GM23248 (cell line): ENCODE results near the gene SMC1A. TPM values are rescaled to one million over a fixed set of nuclear protein-coding genes. Genes with fewer than 3 reads are reported as not detected.

ENCODE experiments used
- DNase-seq: peaks from one replicate; pipeline ENCODE4 v3.0.0-alpha.2; 2015
- H2AFZ ChIP-seq: fragments of 200-600 bp; sonication (generic); 2 replicates; pipeline ENCODE4 v1.6.1; 2016; ENCODE audit warnings: antibody characterized with exemption
- H3F3A ChIP-seq: fragments of 200-600 bp; sonication (generic); 2 replicates; pipeline ENCODE4 v1.6.1; 2016; ENCODE audit warnings: mild to moderate bottlenecking, antibody characterized with exemption, mixed run types; ENCODE audit not compliant: insufficient read depth
- H3K27ac ChIP-seq: fragments of 200-600 bp; sonication (generic); 2 replicates; pipeline ENCODE4 v1.5.1; 2016; ENCODE audit warnings: mild to moderate bottlenecking
- H3K27me3 ChIP-seq: fragments of 200-600 bp; sonication (generic); replicated peaks from 2 replicates; pipeline ENCODE4 v1.6.1; 2016; ENCODE audit warnings: mild to moderate bottlenecking; ENCODE audit not compliant: insufficient read depth
- H3K36me3 ChIP-seq: fragments of 200-600 bp; sonication (generic); 2 replicates; pipeline ENCODE4 v1.6.1; 2016; ENCODE audit warnings: low read depth, mild to moderate bottlenecking
- H3K4me1 ChIP-seq: fragments of 200-600 bp; sonication (generic); 2 replicates; pipeline ENCODE4 v1.6.1; 2016; ENCODE audit warnings: mild to moderate bottlenecking; ENCODE audit not compliant: insufficient read depth
- H3K4me2 ChIP-seq: fragments of 200-600 bp; sonication (generic); one replicate; pipeline ENCODE4 v1.6.1; 2016; ENCODE audit warnings: mild to moderate bottlenecking; ENCODE audit not compliant: unreplicated experiment
- H3K4me3 ChIP-seq: fragments of 200-600 bp; sonication (generic); 2 replicates; pipeline ENCODE4 v1.5.1; 2016; ENCODE audit warnings: mild to moderate bottlenecking
- H3K79me2 ChIP-seq: fragments of 200-600 bp; sonication (generic); 2 replicates; pipeline ENCODE4 v1.6.1; 2016; ENCODE audit warnings: mild to moderate bottlenecking; ENCODE audit not compliant: insufficient read depth
- H3K9ac ChIP-seq: fragments of 200-600 bp; sonication (generic); 2 replicates; pipeline ENCODE4 v1.6.1; 2016; ENCODE audit warnings: mild to moderate bottlenecking
- H3K9me2 ChIP-seq: fragments of 200-600 bp; sonication (generic); 2 replicates; pipeline ENCODE4 v1.6.1; 2016; ENCODE audit warnings: mixed run types, mild to moderate bottlenecking, moderate library complexity; ENCODE audit not compliant: insufficient read depth
- H3K9me3 ChIP-seq: fragments of 200-600 bp; sonication (generic); one replicate; pipeline ENCODE4 v1.6.1; 2017; ENCODE audit warnings: low read depth
- H4K20me1 ChIP-seq: fragments of 200-600 bp; sonication (generic); 2 replicates; pipeline ENCODE4 v1.6.0; 2016; ENCODE audit not compliant: insufficient read depth
- EZH2 ChIP-seq: fragments of 200-600 bp; sonication (generic); IDR thresholded peaks from 2 replicates; pipeline ENCODE4 v1.6.1; 2018; ENCODE audit warnings: antibody characterized with exemption, mild to moderate bottlenecking; ENCODE audit not compliant: insufficient read depth, poor library complexity, severe bottlenecking
- EZH2phosphoT487 ChIP-seq: fragments of 200-600 bp; sonication (generic); IDR thresholded peaks from 2 replicates; pipeline ENCODE4 v1.6.1; 2018; ENCODE audit warnings: antibody characterized with exemption, moderate library complexity, mild to moderate bottlenecking, low read depth; ENCODE audit not compliant: insufficient read depth
- WGBS, 2 experiments: methylation state at CpG; one replicate each; pipeline ENCODE4 v1.1.6; 2015 to 2017; ENCODE audit warnings: low lambda C conversion rate in 2 of 2, low coverage in 1 of 2; ENCODE audit errors: missing lambda C conversion rate in 2 of 2; 5-methylcytosine and 5-hydroxymethylcytosine counted together
- in situ Hi-C: fragments of 300-500 bp; cut with MboI; formaldehyde crosslinking; loops from 2 replicates; pipeline ENCODE4 v1.15.0; 2020
- polyA plus RNA-seq: library from polyadenylated mRNA; unstranded; fragments of >200 nt; fragmentation: Nextera tagmentation; extraction: Ambion mirVana; gene quantifications from 2 replicates; pipeline ENCODE4 v1.2.1, GENCODE V29; 2016
- total RNA-seq: library from RNA; depleted of rRNA; stranded (reverse); fragments of >200 nt; shearing (Covaris generic); gene quantifications from 2 replicates; pipeline ENCODE4 v1.2.3, GENCODE V29; 2014

SMC1A gene
- total and polyA plus RNA-seq, 2 experiments from 2014 or later = 21.1 to 29.1 TPM

DNA sequence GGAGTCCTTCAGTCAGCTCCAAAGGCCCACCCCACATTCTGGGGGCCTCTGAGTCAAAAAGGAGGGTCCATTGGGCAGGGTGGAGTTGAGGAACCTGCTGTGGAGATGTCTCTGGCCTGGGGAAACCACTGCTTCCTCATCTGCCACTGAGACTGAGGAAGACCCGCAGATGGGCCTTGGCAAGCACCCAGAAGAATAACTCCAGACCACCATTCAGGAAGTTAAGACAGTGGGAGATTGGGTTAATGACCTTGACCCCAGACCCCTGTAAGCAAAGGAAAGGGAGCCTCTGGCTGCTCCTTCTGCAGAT lies 19.8 kb upstream of the SMC1A start:
- no peaks in the 10 kb centered on the region for H3F3A ChIP-seq
- no peak overlapping the region for H3K9ac ChIP-seq
- H2AFZ ChIP-seq = no peak overlapping the region
- in situ Hi-C loops = no loop called here
- WGBS, 2 experiments = 63 to 100% methylated on average over 1 of the region's 1 CpG
- no peak overlapping the region for H3K4me2 ChIP-seq
- no peaks in the 10 kb centered on the region for H3K36me3 ChIP-seq
- H4K20me1 ChIP-seq = no peaks in the 10 kb centered on the region
- no peak for DNase-seq
- TF ChIP-seq EZH2phosphoT487 = no peak
- TF ChIP-seq EZH2 = no peak
- no peaks in the 10 kb centered on the region for H3K4me1 ChIP-seq
- no peaks in the 10 kb centered on the region for H3K9me3 ChIP-seq
- no peaks in the 10 kb centered on the region for H3K27me3 ChIP-seq
- no peak overlapping the region for H3K4me3 ChIP-seq
- H3K79me2 ChIP-seq = no peaks in the 10 kb centered on the region
- no peaks in the 10 kb centered on the region for H3K9me2 ChIP-seq
- no peak overlapping the region for H3K27ac ChIP-seq

DNA sequence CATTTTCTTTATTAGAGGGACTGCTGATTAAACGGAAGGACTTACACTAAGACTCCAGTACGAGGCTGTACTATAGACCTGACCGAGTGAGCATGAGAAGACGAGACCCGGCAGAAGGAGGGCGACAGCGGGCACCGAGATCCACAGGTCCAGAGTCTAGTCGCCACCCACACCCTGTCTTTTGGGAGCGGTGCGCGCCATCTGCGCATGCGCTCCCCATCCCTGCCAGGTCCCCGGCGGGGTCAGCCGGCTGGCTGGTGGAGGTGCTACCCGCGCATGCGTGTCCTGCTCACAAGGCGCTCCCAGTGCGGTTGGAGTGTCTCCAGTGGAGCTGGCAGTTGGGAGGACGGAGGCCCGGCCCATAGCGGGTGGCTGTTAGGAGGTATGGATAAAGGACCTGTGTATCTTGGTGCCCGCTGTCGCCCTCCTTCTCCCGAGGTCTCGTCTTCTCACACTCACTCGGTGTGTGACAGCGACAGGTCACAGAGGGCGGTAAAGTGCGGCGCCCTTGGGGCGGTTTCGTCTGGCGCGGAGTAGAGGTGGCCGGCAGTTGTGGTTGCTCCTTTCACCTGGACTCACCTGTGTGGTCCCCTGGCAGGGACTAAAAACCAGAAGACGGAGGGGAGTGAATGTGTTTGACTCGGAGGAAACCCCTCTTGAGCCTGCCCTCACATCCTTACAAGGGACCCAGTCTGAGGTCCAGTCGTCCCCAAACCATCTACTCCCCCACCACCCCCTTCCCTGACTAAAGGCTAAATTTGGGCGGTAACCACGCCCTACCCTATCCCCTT lies 19.3 kb upstream of the SMC1A start:
- no peaks in the 10 kb centered on the region for H3K9me3 ChIP-seq
- H3K27me3 ChIP-seq = no peaks in the 10 kb centered on the region
- no peaks in the 10 kb centered on the region for H3K9me2 ChIP-seq
- no peaks in the 10 kb centered on the region for H3K79me2 ChIP-seq
- DNase-seq = peak; percentile 80
- WGBS, 2 experiments = 6 to 19% methylated on average over 29 to 40 of the region's 44 CpGs
- in situ Hi-C loops = no loop called here
- H3K4me3 ChIP-seq = peak overlapping the region; percentile 68
- peak overlapping the region; percentile 87 for H3K4me2 ChIP-seq
- H4K20me1 ChIP-seq = no peaks in the 10 kb centered on the region
- no peaks in the 10 kb centered on the region for H3F3A ChIP-seq
- H3K36me3 ChIP-seq = no peaks in the 10 kb centered on the region
- H2AFZ ChIP-seq = peak overlapping the region; percentile 84
- H3K4me1 ChIP-seq = no peaks in the 10 kb centered on the region
- H3K27ac ChIP-seq = no peak overlapping the region
- H3K9ac ChIP-seq = peak overlapping the region; percentile 47
- TF ChIP-seq EZH2phosphoT487 (no peak), EZH2 (no peak)

DNA sequence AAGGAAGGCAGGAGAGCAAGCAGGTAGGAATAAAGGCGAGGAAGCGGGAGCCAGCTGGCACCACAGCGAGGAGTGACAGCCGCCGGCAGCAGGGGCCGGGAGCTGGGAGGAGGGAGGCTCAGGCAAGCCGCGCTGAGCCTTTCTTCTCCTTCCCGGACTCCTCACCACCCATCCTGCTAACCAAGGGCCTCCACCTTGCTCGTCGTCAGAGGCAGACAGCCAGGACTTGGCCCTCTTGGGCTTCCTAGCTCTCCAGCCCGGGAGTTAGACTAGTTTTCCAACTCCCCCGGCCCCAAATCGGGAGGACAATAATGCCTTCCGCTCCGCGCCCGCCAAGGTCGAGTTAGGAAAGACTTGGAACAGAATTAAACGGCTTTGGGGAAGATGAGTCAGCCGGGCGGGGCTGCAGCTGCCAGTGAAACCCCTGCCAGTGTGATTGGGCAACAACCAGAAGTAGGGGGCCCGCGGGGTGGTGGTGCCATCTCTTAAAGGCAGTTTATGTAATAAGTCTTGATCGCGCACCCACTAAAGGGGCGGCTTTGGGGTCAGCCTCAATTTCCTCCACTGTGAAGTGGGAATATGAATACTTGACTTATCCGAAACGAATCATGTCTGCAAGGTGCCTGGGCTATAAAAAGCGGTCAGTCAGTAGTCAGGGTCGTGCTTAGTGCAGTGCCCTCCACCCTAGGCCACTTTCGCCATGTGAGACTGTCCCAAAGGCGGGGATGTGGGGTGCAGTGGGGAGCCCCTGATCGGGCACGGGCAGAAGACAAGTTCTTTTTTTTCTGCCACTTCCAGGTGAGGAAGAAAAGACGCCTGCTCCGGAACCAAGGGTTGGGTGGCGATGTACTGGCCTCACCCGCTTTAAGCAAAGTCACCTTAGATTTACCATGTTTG lies 18.4 kb upstream of the SMC1A start:
- no peak for TF ChIP-seq EZH2
- TF ChIP-seq EZH2phosphoT487 = no peak
- Histone ChIP-seq H2AFZ (peak overlapping the region; percentile 84), H3K9me2 (no peaks in the 10 kb centered on the region), H3K4me2 (peak overlapping the region; percentile 87), H4K20me1 (no peaks in the 10 kb centered on the region), H3K4me1 (no peaks in the 10 kb centered on the region), H3K79me2 (no peaks in the 10 kb centered on the region), H3F3A (no peaks in the 10 kb centered on the region), H3K36me3 (no peaks in the 10 kb centered on the region), H3K9ac (peak overlapping the region; percentile 61), H3K9me3 (no peaks in the 10 kb centered on the region), H3K4me3 (peak overlapping the region; percentile 68), H3K27me3 (no peaks in the 10 kb centered on the region), H3K27ac (peak overlapping the region; percentile 43)
- in situ Hi-C loops = no loop called here
- peak; percentile 82 for DNase-seq
- WGBS, 2 experiments = 2% methylated on average over 26 to 39 of the region's 39 CpGs

DNA sequence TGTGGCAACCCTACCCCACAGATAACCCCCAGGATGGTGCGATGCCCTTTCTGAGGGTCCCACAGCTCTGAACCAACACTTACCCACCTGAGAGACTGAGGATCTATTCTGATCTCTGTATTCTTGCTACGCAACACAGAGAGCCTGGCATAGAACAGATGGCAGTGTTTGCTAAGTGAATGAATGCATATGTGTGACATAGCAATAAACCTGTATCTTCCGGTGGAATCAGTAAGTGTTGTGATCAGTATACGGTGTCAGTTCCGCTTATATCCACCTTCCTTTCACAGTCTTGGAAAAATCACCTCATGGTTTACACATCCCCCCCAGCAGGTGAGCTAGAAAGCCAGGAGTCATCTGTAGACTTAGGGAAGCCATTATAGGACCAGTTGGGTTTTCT lies 17.6 kb upstream of the SMC1A start:
- Histone ChIP-seq H3K9ac (no peak overlapping the region), H3K27ac (peak overlapping the region; percentile 43; the same call in 1 of the 2 replicates), H3K4me2 (peak overlapping the region; percentile 87), H3K36me3 (no peaks in the 10 kb centered on the region), H3F3A (no peaks in the 10 kb centered on the region), H3K4me3 (peak overlapping the region; percentile 68), H4K20me1 (no peaks in the 10 kb centered on the region), H3K27me3 (no peaks in the 10 kb centered on the region), H3K79me2 (no peaks in the 10 kb centered on the region), H3K9me3 (no peaks in the 10 kb centered on the region), H2AFZ (peak overlapping the region; percentile 84; the same call in 1 of the 2 replicates), H3K9me2 (no peaks in the 10 kb centered on the region), H3K4me1 (no peaks in the 10 kb centered on the region)
- WGBS, 2 experiments = 88% methylated on average over 5 of the region's 5 CpGs
- TF ChIP-seq EZH2phosphoT487 = no peak
- no peak for TF ChIP-seq EZH2
- DNase-seq = no peak
- in situ Hi-C loops = no loop called here
